ENCODE measurements around the gene HINT2. TPM values are rescaled to one million over a fixed set of nuclear protein-coding genes. Genes with fewer than 3 reads are reported as not detected.

HINT2 gene
- polyA plus RNA-seq, 1 experiment, result 17.5 TPM

DNA sequence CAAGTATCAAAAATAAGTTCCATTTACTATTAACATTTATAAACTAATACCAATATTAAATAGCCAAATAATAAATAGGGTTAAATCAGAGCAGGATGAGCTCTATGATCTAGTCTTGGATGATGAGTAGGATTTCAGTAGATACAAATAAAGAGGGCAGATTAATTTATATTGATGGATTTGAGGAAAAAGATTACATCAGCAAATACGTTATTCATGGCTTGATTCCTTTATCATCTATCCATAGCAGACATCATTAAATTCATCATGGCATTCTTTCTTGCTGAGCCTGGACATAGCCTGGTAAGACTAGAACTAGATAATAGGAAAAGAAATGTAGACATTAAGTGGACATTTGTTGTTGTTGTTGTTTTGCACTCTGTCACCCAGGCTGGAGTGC lies 47.4 kb downstream of the HINT2 start:
- H3K27me3 ChIP-seq (ENCODE audit: control insufficient read depth, insufficient read depth, low read length), result peaks cover 28% of the 10 kb centered on the region
- H3K4me3 ChIP-seq (ENCODE audit: low read depth, low read length), result no peak overlapping the region
- H3K27ac ChIP-seq (ENCODE audit: low read depth, low read length), result no peak overlapping the region
- TF ChIP-seq, protein P1, sequence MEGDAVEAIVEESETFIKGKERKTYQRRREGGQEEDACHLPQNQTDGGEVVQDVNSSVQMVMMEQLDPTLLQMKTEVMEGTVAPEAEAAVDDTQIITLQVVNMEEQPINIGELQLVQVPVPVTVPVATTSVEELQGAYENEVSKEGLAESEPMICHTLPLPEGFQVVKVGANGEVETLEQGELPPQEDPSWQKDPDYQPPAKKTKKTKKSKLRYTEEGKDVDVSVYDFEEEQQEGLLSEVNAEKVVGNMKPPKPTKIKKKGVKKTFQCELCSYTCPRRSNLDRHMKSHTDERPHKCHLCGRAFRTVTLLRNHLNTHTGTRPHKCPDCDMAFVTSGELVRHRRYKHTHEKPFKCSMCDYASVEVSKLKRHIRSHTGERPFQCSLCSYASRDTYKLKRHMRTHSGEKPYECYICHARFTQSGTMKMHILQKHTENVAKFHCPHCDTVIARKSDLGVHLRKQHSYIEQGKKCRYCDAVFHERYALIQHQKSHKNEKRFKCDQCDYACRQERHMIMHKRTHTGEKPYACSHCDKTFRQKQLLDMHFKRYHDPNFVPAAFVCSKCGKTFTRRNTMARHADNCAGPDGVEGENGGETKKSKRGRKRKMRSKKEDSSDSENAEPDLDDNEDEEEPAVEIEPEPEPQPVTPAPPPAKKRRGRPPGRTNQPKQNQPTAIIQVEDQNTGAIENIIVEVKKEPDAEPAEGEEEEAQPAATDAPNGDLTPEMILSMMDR (IDR thresholded peaks at IDR 0.05; ENCODE audit: low read depth, low read length), result no peak
- H3K9me3 ChIP-seq (ENCODE audit: control insufficient read depth, insufficient read depth, low read length), result no peaks in the 10 kb centered on the region
- DNase-seq (ENCODE audit: low read depth, low spot score), result no peak
- ChIA-PET POLR2A (no interaction called here), CTCF (no interaction called here)

DNA sequence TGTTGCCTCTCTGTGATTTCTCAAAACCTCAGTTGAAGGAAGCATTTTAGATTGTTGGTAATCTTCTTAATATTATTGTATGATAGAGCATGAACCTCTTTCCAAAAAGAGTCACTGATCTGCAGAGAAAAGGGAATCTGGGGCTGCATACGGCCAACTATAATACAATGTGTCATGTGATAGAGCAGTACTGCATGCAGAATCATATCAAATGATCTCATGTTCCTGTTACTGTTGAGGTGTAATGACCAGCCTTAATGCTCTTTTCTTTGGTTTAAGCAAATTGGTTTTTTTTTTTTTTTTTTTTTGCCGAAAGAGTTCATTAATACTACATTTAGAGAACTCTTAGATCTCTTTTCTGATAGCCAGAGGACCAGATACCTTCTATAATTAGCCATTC lies 47.8 kb downstream of the HINT2 start:
- POLR2A ChIA-PET, result no interaction called here
- DNase-seq (ENCODE audit: low read depth, low spot score), result no peak
- CTCF ChIA-PET, result no interaction called here
- no peak overlapping the region for H3K4me3 ChIP-seq (ENCODE audit: low read depth, low read length)
- H3K27ac ChIP-seq (ENCODE audit: low read depth, low read length), result no peak overlapping the region
- TF ChIP-seq, protein P1 (IDR thresholded peaks at IDR 0.05; ENCODE audit: low read depth, low read length), result no peak
- no peaks in the 10 kb centered on the region for H3K9me3 ChIP-seq (ENCODE audit: control insufficient read depth, insufficient read depth, low read length)
- peaks cover 30% of the 10 kb centered on the region for H3K27me3 ChIP-seq (ENCODE audit: control insufficient read depth, insufficient read depth, low read length)

DNA sequence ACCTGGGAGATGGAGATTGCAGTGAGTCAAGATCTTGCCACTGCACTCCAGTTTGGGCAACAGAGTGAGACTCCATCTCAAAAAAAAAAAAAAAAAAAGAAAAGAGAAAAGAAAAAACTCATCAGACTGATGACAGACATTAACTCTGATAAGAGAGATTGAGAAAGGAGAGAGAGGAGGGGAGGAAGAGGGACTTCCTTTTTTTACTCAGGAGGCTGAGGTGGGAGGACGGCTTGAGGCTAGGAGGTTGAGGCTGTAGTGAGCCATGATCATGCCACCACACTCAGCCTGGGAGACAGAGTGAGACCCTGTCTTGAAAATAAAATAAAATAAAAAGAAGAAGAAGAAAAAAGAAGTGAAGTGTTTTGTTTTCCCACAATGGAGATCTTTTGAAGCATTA lies 51.0 kb downstream of the HINT2 start:
- no peak for DNase-seq (ENCODE audit: low read depth, low spot score)
- Histone ChIP-seq H3K9me3 (ENCODE audit: control insufficient read depth, insufficient read depth, low read length) (no peaks in the 10 kb centered on the region), H3K27ac (ENCODE audit: low read depth, low read length) (no peak overlapping the region), H3K27me3 (ENCODE audit: control insufficient read depth, insufficient read depth, low read length) (peaks cover 15% of the 10 kb centered on the region), H3K4me3 (ENCODE audit: low read depth, low read length) (no peak overlapping the region)
- ChIA-PET POLR2A (no interaction called here), CTCF (no interaction called here)
- TF ChIP-seq, protein P1 (IDR thresholded peaks at IDR 0.05; ENCODE audit: low read depth, low read length), result no peak

DNA sequence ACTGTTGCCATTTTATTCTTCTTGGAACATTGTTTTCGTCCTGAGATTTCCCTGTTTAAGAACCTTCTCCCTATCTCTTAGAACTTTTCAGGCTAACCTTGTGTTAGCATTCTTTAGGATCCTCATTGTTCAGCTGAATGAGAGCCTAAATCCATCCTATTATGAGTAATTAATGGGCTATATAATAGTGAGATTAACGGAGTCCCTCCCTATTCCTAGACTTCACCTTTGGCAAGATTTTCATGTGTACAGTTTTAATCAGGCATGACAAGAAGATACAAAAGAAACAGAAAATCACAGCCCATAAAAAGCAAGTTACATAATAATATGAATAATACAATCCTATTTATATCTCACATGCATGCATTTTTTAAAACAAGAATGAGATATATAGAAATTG lies 51.7 kb downstream of the HINT2 start:
- TF ChIP-seq, protein P1 (IDR thresholded peaks at IDR 0.05; ENCODE audit: low read depth, low read length), result no peak
- Histone ChIP-seq H3K27ac (ENCODE audit: low read depth, low read length) (no peak overlapping the region), H3K4me3 (ENCODE audit: low read depth, low read length) (no peak overlapping the region), H3K27me3 (ENCODE audit: control insufficient read depth, insufficient read depth, low read length) (peaks cover 13% of the 10 kb centered on the region), H3K9me3 (ENCODE audit: control insufficient read depth, insufficient read depth, low read length) (no peaks in the 10 kb centered on the region)
- POLR2A ChIA-PET, result no interaction called here
- CTCF ChIA-PET, result no interaction called here
- no peak for DNase-seq (ENCODE audit: low read depth, low spot score)

Small RNAs within 50 kb of the gene (small RNA-seq; reads per million reads assigned to genes)
- not detected for gene HINT2 (ENCODE audit: insufficient read length, low read depth)

Other genes with a start within 250 kb of the HINT2 start
- 12.8 and 14.5 TPM in 2 replicates for gene TESK1, start 209.8 kb downstream of the HINT2 start, polyA plus RNA-seq (2011; rRNA removed)
- 0.86 and 1.0 TPM in 2 replicates for gene CD72, start 196.6 kb downstream of the HINT2 start, polyA plus RNA-seq (2011; rRNA removed)
- gene SIT1, start 164.1 kb downstream of the HINT2 start, polyA plus RNA-seq (2011; rRNA removed), result not detected in 2 replicates
- gene RMRP, start 157.0 kb downstream of the HINT2 start, polyA plus RNA-seq (2011; rRNA removed), result 173 and 306 TPM in 2 replicates
- gene CCDC107, start 156.8 kb downstream of the HINT2 start, polyA plus RNA-seq (2011; rRNA removed), result 11.8 TPM in 2 replicates
- 1.1 and 1.2 TPM in 2 replicates for gene ARHGEF39, start 149.8 kb downstream of the HINT2 start, polyA plus RNA-seq (2011; rRNA removed)
- gene CA9, start 141.1 kb downstream of the HINT2 start, polyA plus RNA-seq (2011; rRNA removed), result 1.2 and 1.3 TPM in 2 replicates
- gene TPM2, start 125.1 kb downstream of the HINT2 start, polyA plus RNA-seq (2011; rRNA removed), result 1,535 and 1,633 TPM in 2 replicates
- gene TLN1, start 82.8 kb downstream of the HINT2 start, polyA plus RNA-seq (2011; rRNA removed), result 165 and 224 TPM in 2 replicates
- 51.1 and 58.1 TPM in 2 replicates for gene CREB3, start 82.4 kb downstream of the HINT2 start, polyA plus RNA-seq (2011; rRNA removed)
- gene GBA2, start 65.8 kb downstream of the HINT2 start, polyA plus RNA-seq (2011; rRNA removed), result 32.9 and 34.7 TPM in 2 replicates
- 20.2 and 20.7 TPM in 2 replicates for gene RGP1, start 65.8 kb downstream of the HINT2 start, polyA plus RNA-seq (2011; rRNA removed)
- not detected in 2 replicates for gene MSMP, start 60.8 kb downstream of the HINT2 start, polyA plus RNA-seq (2011; rRNA removed)
- gene NPR2, start 23.5 kb downstream of the HINT2 start, polyA plus RNA-seq (2011; rRNA removed), result 31.9 and 44.6 TPM in 2 replicates
- gene SPAG8, start 2.8 kb downstream of the HINT2 start, polyA plus RNA-seq (2011; rRNA removed), result 0.56 and 0.58 TPM in 2 replicates
- gene FAM221B, start 13.7 kb upstream of the HINT2 start, polyA plus RNA-seq (2011; rRNA removed), result not detected in 2 replicates
- gene TMEM8B, start 14.2 kb upstream of the HINT2 start, polyA plus RNA-seq (2011; rRNA removed), result 3.3 and 4.7 TPM in 2 replicates
- not detected in 2 replicates for gene OR13J1, start 55.4 kb upstream of the HINT2 start, polyA plus RNA-seq (2011; rRNA removed)
- gene HRCT1, start 91.2 kb upstream of the HINT2 start, polyA plus RNA-seq (2011; rRNA removed), result 2.7 and 3.0 TPM in 2 replicates
- gene SPAAR, start 94.4 kb upstream of the HINT2 start, polyA plus RNA-seq (2011; rRNA removed), result 0.17 and 0.27 TPM in 2 replicates
- gene OR2S2, start 143.1 kb upstream of the HINT2 start, polyA plus RNA-seq (2011; rRNA removed), result 0.46 and 1.1 TPM in 2 replicates
- 103 and 112 TPM in 2 replicates for gene RECK, start 221.9 kb upstream of the HINT2 start, polyA plus RNA-seq (2011; rRNA removed)